ENCODE results near the gene EEF1B2.

EEF1B2 gene

GRCh38 chr2:206125901-206126300 is 33.8 kb upstream of the EEF1B2 start:
- no peak overlapping the region for H3K4me3 ChIP-seq (ENCODE audit: low read depth, low read length)
- ChIA-PET CTCF (no interaction called here), POLR2A (no interaction called here)
- TF ChIP-seq, protein P1, sequence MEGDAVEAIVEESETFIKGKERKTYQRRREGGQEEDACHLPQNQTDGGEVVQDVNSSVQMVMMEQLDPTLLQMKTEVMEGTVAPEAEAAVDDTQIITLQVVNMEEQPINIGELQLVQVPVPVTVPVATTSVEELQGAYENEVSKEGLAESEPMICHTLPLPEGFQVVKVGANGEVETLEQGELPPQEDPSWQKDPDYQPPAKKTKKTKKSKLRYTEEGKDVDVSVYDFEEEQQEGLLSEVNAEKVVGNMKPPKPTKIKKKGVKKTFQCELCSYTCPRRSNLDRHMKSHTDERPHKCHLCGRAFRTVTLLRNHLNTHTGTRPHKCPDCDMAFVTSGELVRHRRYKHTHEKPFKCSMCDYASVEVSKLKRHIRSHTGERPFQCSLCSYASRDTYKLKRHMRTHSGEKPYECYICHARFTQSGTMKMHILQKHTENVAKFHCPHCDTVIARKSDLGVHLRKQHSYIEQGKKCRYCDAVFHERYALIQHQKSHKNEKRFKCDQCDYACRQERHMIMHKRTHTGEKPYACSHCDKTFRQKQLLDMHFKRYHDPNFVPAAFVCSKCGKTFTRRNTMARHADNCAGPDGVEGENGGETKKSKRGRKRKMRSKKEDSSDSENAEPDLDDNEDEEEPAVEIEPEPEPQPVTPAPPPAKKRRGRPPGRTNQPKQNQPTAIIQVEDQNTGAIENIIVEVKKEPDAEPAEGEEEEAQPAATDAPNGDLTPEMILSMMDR (IDR thresholded peaks at IDR 0.05; ENCODE audit: insufficient read depth, low read length, missing control alignments): no peak
- DNase-seq (ENCODE audit: low read depth, low spot score): no peak

GRCh38 chr2:206127656-206128055 is 32.0 kb upstream of the EEF1B2 start:
- ChIA-PET POLR2A (no interaction called here), CTCF (interaction anchor here (1.1 to 1.3 kb wide), 3 partner anchors 12 to 26 kb away, joined by 3 to 4 read pairs (median 4); no protein-coding TSS in a partner anchor)
- TF ChIP-seq, protein P1 (IDR thresholded peaks at IDR 0.05; ENCODE audit: insufficient read depth, low read length, missing control alignments): no peak
- no peak overlapping the region for H3K4me3 ChIP-seq (ENCODE audit: low read depth, low read length)
- no peak for DNase-seq (ENCODE audit: low read depth, low spot score)

DNA sequence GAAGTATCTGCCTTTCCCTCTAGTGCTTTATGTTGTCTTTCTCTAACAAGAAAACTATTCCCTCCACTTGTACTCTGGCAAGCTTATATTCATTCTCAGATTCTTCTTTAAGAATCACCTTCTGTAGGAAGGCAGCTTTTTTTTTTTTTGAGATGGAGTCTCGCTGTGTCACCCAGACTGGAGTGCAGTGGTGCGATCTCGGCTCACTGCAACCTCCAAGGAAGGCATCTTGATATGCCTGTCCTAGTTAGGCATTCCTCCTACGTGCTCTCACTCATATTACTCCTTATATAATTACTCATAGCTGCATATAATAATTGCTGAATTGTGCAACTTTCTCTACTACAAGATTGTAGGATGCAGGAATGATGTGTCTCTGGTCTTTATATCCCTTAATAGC is 16.2 kb upstream of the EEF1B2 start:
- TF ChIP-seq, protein P1 (IDR thresholded peaks at IDR 0.05; ENCODE audit: insufficient read depth, low read length, missing control alignments): no peak
- POLR2A ChIA-PET: no interaction called here
- no peak overlapping the region for H3K4me3 ChIP-seq (ENCODE audit: low read depth, low read length)
- no peak for DNase-seq (ENCODE audit: low read depth, low spot score)
- CTCF ChIA-PET: no interaction called here

DNA sequence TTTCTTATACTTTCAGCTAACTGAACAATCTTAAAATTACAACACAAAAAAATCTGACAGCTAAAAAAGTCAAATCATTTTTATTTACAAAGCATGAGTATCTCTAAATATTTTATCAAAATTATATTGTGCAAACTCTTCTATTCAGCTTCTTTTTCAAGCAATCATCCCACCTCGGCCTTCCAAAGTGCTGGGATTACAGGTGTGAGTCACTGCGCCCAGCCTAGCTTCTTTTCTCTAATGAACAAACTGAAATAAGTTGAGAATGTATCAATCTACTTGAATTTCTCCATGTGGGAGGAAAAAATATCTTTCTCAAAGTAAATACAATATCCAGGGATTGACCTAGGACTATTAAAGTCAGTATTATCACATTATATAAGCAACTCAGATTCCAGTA is 15.3 kb upstream of the EEF1B2 start:
- H3K4me3 ChIP-seq (ENCODE audit: low read depth, low read length): no peak overlapping the region
- CTCF ChIA-PET: no interaction called here
- TF ChIP-seq, protein P1 (IDR thresholded peaks at IDR 0.05; ENCODE audit: insufficient read depth, low read length, missing control alignments): no peak
- POLR2A ChIA-PET: no interaction called here
- DNase-seq (ENCODE audit: low read depth, low spot score): no peak

DNA sequence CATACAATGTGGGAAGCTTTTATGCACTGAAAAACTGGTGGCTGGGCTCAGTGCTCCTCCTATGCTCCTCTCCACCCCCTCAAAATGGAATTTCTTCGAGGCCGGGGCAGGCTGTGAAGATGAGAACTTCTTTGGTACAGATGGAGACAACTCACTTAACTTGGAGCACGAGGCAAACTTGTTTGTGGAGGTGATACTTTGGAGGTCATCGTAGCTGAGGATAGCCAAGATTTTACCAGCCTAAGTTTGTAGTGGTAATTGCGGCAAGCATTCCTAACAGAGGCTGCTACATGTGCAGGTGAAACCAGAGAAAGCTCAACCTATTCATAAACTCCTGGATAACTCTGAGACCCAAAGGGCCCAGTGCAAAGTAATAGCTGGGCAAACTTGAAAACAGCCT is 14.0 kb upstream of the EEF1B2 start:
- no peak overlapping the region for H3K4me3 ChIP-seq (ENCODE audit: low read depth, low read length)
- TF ChIP-seq, protein P1 (IDR thresholded peaks at IDR 0.05; ENCODE audit: insufficient read depth, low read length, missing control alignments): no peak
- DNase-seq (ENCODE audit: low read depth, low spot score): no peak
- POLR2A ChIA-PET: no interaction called here
- CTCF ChIA-PET: interaction anchor here (1.1 kb wide), 1 partner anchor 19 kb away, joined by 3 read pairs; no protein-coding TSS in a partner anchor

DNA sequence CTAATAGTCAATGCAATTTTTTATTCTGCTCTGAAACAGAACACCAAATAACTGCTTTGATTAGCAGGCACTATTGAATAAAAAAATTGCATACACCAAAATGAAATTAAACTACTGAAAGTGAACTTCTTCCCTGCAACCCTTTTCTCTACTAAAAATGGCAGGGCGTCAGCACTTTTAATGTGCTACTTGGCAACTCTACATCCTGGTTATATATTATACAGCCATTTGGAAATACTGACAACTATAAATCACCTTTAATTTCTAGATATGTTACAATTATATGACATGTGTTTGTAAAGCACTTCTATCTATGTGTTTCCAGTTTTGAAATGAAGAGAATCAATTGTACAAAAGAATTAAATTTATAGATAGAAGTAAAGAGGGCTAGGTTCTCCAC is 10.4 kb upstream of the EEF1B2 start:
- TF ChIP-seq, protein P1 (IDR thresholded peaks at IDR 0.05; ENCODE audit: insufficient read depth, low read length, missing control alignments): no peak
- H3K4me3 ChIP-seq (ENCODE audit: low read depth, low read length): no peak overlapping the region
- CTCF ChIA-PET: no interaction called here
- no peak for DNase-seq (ENCODE audit: low read depth, low spot score)
- POLR2A ChIA-PET: no interaction called here

All from AG04449 (cell line).